Keratinocyte (primary cell): ENCODE measurements around the gene GALNT9. TPM values are rescaled to one million over a fixed set of nuclear protein-coding genes. Genes with fewer than 3 reads are reported as not detected.

Experiments used
- DNase-seq: peaks from one replicate; pipeline ENCODE4 v3.0.0-alpha.2; 2011; ENCODE audit warnings: low read depth, missing footprints, low spot score
- FAIRE-seq: peaks from 2 replicates; lab custom pipeline; 2011; peaks lifted over from hg19 to GRCh38; lab: Jason Lieb, UNC
- H2AFZ ChIP-seq: 2 replicates; pipeline ENCODE4 v1.6.0; 2012; ENCODE audit warnings: low read length, control low read depth, inconsistent platforms; ENCODE audit not compliant: control insufficient read depth
- H3K27ac ChIP-seq: 2 replicates; pipeline ENCODE4 v1.5.1; 2011; ENCODE audit warnings: low read length; ENCODE audit not compliant: control insufficient read depth, insufficient read depth
- H3K27me3 ChIP-seq: 3 replicates; pipeline ENCODE4 v1.6.0; 2011; ENCODE audit warnings: low read length; ENCODE audit not compliant: control insufficient read depth, insufficient read depth; ENCODE audit errors: extremely low read depth
- H3K36me3 ChIP-seq, 2 experiments: 2 replicates in 1 of 2; 3 replicates in 1 of 2; pipeline ENCODE4 v1.5.1; 2011; ENCODE audit warnings: low read length in 2 of 2, mild to moderate bottlenecking in 1 of 2; ENCODE audit not compliant: control insufficient read depth in 2 of 2, insufficient read depth in 2 of 2; ENCODE audit errors: extremely low read depth in 1 of 2
- H3K4me1 ChIP-seq: 3 replicates; pipeline ENCODE4 v1.5.1; 2011; ENCODE audit warnings: low read length; ENCODE audit not compliant: control insufficient read depth, insufficient read depth; ENCODE audit errors: extremely low read depth
- H3K4me2 ChIP-seq: 3 replicates; pipeline ENCODE4 v1.6.0; 2011; ENCODE audit warnings: low read depth, low read length; ENCODE audit not compliant: control insufficient read depth, insufficient read depth; ENCODE audit errors: extremely low read depth
- H3K4me3 ChIP-seq, 3 experiments: fragments of 200-600 bp in 1 of 3; sonication (generic) in 1 of 3; 2 replicates in 2 of 3; 3 replicates in 1 of 3; pipeline ENCODE4 v1.5.1; 2011 to 2016; ENCODE audit warnings: low read length in 3 of 3, mild to moderate bottlenecking in 3 of 3, control low read depth in 2 of 3, inconsistent platforms in 1 of 3, low read depth in 1 of 3, mixed read lengths in 1 of 3, mixed run types in 1 of 3, moderate library complexity in 1 of 3; ENCODE audit not compliant: control insufficient read depth in 2 of 3, insufficient read depth in 2 of 3; ENCODE audit errors: extremely low read depth in 1 of 3
- H3K79me2 ChIP-seq: 2 replicates; pipeline ENCODE4 v1.6.0; 2012; ENCODE audit warnings: low read length; ENCODE audit not compliant: control insufficient read depth, insufficient read depth
- H3K9ac ChIP-seq: 3 replicates; pipeline ENCODE4 v1.6.0; 2011; ENCODE audit warnings: low read length; ENCODE audit not compliant: control insufficient read depth, insufficient read depth; ENCODE audit errors: extremely low read depth
- H3K9me1 ChIP-seq: 3 replicates; pipeline ENCODE4 v1.6.0; 2011; ENCODE audit warnings: low read length; ENCODE audit not compliant: control insufficient read depth, insufficient read depth; ENCODE audit errors: extremely low read depth
- H3K9me3 ChIP-seq: 2 replicates; pipeline ENCODE4 v1.5.1; 2012; ENCODE audit warnings: low read depth, low read length; ENCODE audit not compliant: control insufficient read depth
- H4K20me1 ChIP-seq: 3 replicates; pipeline ENCODE4 v1.6.0; 2011; ENCODE audit warnings: low read length; ENCODE audit not compliant: control insufficient read depth, insufficient read depth; ENCODE audit errors: extremely low read depth
- EZH2 ChIP-seq: IDR thresholded peaks from one replicate; pipeline ENCODE4 v1.6.1; 2012; ENCODE audit warnings: inconsistent platforms, mild to moderate bottlenecking, low read length, moderate library complexity
- dilution Hi-C: fragments of 300-500 bp; cut with MboI; formaldehyde crosslinking; loops from one replicate; pipeline ENCODE4 v1.7.0; 2020; ENCODE audit warnings: low sequenced_read_pairs; ENCODE audit not compliant: extremely low pct_ligation_motif_present
- polyA plus RNA-seq, 5 experiments: library from polyadenylated mRNA; depleted of rRNA in 3 of 5; stranded (reverse) in 3 of 5; stranded (forward) in 1 of 5; unstranded in 1 of 5; fragments of >200 nt; gene quantifications; 1 replicate in 1 of 5; 2 replicates in 3 of 5; 3 replicates in 1 of 5; pipeline versions ENCODE4 v1.2.1 to v1.2.3, GENCODE V29; 2011 to 2012; ENCODE audit warnings: missing spikeins in 2 of 5, low read depth in 1 of 5, low replicate concordance in 1 of 5
- TF ChIP-seq, protein P1 (sequence below), 3 experiments: IDR thresholded peaks in 1 of 3; conservative IDR thresholded peaks in 1 of 3; optimal IDR thresholded peaks in 1 of 3; 2 replicates in 2 of 3; 3 replicates in 1 of 3; pipeline versions ENCODE3 to v1.5.1; 2011; ENCODE audit warnings: low read length in 3 of 3, mild to moderate bottlenecking in 3 of 3, moderate library complexity in 2 of 3, control low read depth in 1 of 3, inconsistent platforms in 1 of 3; ENCODE audit not compliant: insufficient read depth in 2 of 3; ENCODE audit errors: extremely low read depth in 1 of 3

The GALNT9 gene
- polyA plus RNA-seq, 1 donor (not counting 4 experiments of a cell fraction or from before 2014, with no cell fraction given): not detected

DNA sequence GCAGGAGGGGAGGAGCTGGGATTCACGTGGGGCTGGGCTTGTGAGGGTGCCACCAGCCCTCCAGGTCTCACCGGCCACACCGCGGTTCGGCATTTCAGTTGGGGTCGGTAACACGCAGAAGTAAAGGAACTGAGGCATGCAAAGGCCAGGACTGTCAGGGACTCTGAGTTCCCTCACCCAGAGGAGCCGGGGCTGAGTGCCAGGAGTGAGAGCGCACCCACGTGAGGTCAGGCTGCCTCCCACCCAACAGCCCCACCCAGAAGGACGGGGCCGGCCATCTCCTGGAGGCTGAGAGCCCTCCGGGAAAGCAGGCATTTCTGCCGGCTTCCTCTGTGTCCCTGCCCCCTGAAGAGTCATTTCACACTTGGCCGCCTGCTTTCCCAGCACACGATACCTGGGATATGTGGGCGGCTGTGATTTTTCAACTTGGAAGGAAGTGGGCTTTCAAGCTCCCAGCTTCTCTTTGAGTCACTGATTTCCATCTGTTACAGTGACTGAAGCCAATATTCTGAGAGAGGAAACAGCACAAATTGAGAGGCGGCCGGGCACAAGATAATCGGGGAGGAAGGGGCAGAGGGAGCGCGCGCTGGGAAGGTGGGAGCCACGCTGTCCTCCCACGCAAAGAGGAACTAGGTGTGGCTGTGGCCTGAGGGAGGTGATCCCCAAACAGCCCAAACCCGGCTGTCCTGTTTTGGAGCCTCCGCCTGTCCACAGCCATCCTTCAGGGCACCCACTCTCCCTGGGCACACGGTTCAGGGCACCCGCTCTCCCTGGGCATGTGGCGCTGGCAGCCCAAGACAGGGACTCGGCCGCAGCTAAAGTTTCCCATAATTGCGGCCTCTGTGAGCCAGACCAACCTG is 19.0 kb downstream of the GALNT9 start:
- no peaks in the 10 kb centered on the region for H3K27me3 ChIP-seq
- no peak for FAIRE-seq
- no peak for DNase-seq
- H3K4me2 ChIP-seq: no peak overlapping the region
- H4K20me1 ChIP-seq: no peaks in the 10 kb centered on the region
- H3K9me3 ChIP-seq: peaks cover 6% of the 10 kb centered on the region
- no peak overlapping the region for H3K27ac ChIP-seq
- H3K79me2 ChIP-seq: no peaks in the 10 kb centered on the region
- H3K36me3 ChIP-seq: no peaks in the 10 kb centered on the region
- H3K4me1 ChIP-seq: no peaks in the 10 kb centered on the region
- TF ChIP-seq EZH2: no peak
- dilution Hi-C loops: no loop called here
- no peak overlapping the region for H3K9ac ChIP-seq
- H3K9me1 ChIP-seq: no peaks in the 10 kb centered on the region
- H2AFZ ChIP-seq: no peak overlapping the region
- H3K4me3 ChIP-seq: no peak overlapping the region

GRCh38 chr12:132309596-132310086 is 19.7 kb downstream of the GALNT9 start:
- dilution Hi-C loops: no loop called here
- no peaks in the 10 kb centered on the region for H3K9me1 ChIP-seq
- peaks cover 6% of the 10 kb centered on the region for H3K9me3 ChIP-seq
- H2AFZ ChIP-seq: no peak overlapping the region
- H3K27me3 ChIP-seq: no peaks in the 10 kb centered on the region
- TF ChIP-seq, protein P1, sequence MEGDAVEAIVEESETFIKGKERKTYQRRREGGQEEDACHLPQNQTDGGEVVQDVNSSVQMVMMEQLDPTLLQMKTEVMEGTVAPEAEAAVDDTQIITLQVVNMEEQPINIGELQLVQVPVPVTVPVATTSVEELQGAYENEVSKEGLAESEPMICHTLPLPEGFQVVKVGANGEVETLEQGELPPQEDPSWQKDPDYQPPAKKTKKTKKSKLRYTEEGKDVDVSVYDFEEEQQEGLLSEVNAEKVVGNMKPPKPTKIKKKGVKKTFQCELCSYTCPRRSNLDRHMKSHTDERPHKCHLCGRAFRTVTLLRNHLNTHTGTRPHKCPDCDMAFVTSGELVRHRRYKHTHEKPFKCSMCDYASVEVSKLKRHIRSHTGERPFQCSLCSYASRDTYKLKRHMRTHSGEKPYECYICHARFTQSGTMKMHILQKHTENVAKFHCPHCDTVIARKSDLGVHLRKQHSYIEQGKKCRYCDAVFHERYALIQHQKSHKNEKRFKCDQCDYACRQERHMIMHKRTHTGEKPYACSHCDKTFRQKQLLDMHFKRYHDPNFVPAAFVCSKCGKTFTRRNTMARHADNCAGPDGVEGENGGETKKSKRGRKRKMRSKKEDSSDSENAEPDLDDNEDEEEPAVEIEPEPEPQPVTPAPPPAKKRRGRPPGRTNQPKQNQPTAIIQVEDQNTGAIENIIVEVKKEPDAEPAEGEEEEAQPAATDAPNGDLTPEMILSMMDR (optimal IDR thresholded peaks at IDR 0.05 in 1 of 3, IDR thresholded peaks at IDR 0.05 in 1 of 3, conservative IDR thresholded peaks at IDR 0.05 in 1 of 3; ENCODE audit: extremely low read depth in 1 of 3, insufficient read depth in 2 of 3, low read length in 3 of 3): no peak
- TF ChIP-seq EZH2: no peak
- no peaks in the 10 kb centered on the region for H4K20me1 ChIP-seq
- no peak overlapping the region for H3K4me3 ChIP-seq
- H3K4me1 ChIP-seq: no peaks in the 10 kb centered on the region
- FAIRE-seq (no peak), DNase-seq (no peak)
- H3K27ac ChIP-seq: no peak overlapping the region
- no peaks in the 10 kb centered on the region for H3K36me3 ChIP-seq
- no peak overlapping the region for H3K9ac ChIP-seq
- no peaks in the 10 kb centered on the region for H3K79me2 ChIP-seq
- no peak overlapping the region for H3K4me2 ChIP-seq
